B cell (primary cell): ENCODE measurements around the gene TSPAN32.

Experiments
- EZH2 ChIP-seq: IDR thresholded peaks from 2 replicates; pipeline ENCODE4 v1.6.1; 2012; ENCODE audit warnings: borderline replicate concordance, low read depth, mild to moderate bottlenecking, moderate library complexity, low read length; ENCODE audit not compliant: insufficient read depth, poor library complexity, severe bottlenecking
- TF ChIP-seq, protein P1 (sequence below): fragments of 200-600 bp; IDR thresholded peaks from one replicate; pipeline ENCODE4 v1.8.0; 2022; ENCODE audit warnings: antibody characterized with exemption, mild to moderate bottlenecking

DNA sequence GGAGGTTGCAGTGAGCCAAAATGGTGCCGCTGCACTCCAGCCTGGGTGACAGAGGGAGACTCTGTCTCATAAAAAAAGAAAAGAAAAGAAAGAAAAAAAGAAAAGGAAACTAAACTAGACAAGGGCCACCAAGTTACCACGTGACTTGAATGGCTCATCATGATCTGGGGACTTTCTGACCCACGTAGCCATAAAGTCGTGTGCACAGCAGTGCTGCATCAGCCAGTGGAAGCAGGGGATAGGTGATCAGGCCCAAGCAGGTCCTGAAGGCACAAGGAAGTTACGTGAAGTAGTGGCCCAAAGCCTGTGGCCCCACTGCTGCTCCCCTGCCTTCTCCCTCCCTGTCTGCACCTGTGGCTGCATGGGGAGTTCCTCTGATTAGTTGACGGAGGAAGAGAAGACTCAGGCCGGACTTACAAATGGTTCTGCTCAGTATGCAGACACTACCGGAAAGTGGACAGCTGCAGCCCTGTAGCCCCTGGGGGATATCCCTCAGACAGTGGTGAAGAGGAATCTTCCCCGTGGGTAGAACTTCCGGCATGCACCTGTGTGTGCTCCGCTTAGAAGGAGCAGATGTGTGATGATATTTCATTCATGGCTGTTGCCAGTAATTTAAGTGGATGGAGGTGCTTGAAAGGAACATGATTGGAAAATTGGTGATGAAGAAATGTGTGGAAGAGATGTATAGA, 57.1 kb downstream of the TSPAN32 start:
- TF ChIP-seq, protein P1, sequence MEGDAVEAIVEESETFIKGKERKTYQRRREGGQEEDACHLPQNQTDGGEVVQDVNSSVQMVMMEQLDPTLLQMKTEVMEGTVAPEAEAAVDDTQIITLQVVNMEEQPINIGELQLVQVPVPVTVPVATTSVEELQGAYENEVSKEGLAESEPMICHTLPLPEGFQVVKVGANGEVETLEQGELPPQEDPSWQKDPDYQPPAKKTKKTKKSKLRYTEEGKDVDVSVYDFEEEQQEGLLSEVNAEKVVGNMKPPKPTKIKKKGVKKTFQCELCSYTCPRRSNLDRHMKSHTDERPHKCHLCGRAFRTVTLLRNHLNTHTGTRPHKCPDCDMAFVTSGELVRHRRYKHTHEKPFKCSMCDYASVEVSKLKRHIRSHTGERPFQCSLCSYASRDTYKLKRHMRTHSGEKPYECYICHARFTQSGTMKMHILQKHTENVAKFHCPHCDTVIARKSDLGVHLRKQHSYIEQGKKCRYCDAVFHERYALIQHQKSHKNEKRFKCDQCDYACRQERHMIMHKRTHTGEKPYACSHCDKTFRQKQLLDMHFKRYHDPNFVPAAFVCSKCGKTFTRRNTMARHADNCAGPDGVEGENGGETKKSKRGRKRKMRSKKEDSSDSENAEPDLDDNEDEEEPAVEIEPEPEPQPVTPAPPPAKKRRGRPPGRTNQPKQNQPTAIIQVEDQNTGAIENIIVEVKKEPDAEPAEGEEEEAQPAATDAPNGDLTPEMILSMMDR: no peak
- TF ChIP-seq EZH2: no peak
